HG02798 (cell line): ENCODE results near the gene PPME1.

ENCODE experiments used
- ATAC-seq: cut with Tn5 transposase; IDR thresholded peaks from one replicate; pipeline ENCODE4 v1.9.1; 2021; ENCODE audit warnings: mild to moderate bottlenecking; ENCODE audit not compliant: unreplicated experiment, poor library complexity

PPME1 gene

GRCh38 chr11:74272276-74272675 lies 101.2 kb downstream of the PPME1 start:
- ATAC-seq = no peak

- no peak for ATAC-seq
Measured at GRCh38 chr11:74276581-74276980, 105.5 kb downstream of the PPME1 start.

- ATAC-seq = no peak
Measured at GRCh38 chr11:74278103-74278502, 107.0 kb downstream of the PPME1 start.

GRCh38 chr11:74278721-74279161 lies 107.7 kb downstream of the PPME1 start:
- ATAC-seq = no peak

GRCh38 chr11:74279256-74279655 lies 108.2 kb downstream of the PPME1 start:
- ATAC-seq = no peak

GRCh38 chr11:74280494-74280893 lies 109.4 kb downstream of the PPME1 start:
- no peak for ATAC-seq

- no peak for ATAC-seq
Measured at GRCh38 chr11:74282421-74282820, 111.3 kb downstream of the PPME1 start.

- no peak for ATAC-seq
Measured at GRCh38 chr11:74282914-74283371, 111.9 kb downstream of the PPME1 start.

GRCh38 chr11:74283580-74284180 lies 112.6 kb downstream of the PPME1 start:
- ATAC-seq = no peak

- no peak for ATAC-seq
Measured at GRCh38 chr11:74284466-74284865, 113.4 kb downstream of the PPME1 start.

- no peak for ATAC-seq
Measured at GRCh38 chr11:74288161-74288560, 117.1 kb downstream of the PPME1 start.

- ATAC-seq = no peak
Measured at GRCh38 chr11:74288911-74289310, 117.8 kb downstream of the PPME1 start.

- ATAC-seq = no peak
Measured at GRCh38 chr11:74297484-74297883, 126.4 kb downstream of the PPME1 start.

- no peak for ATAC-seq
Measured at GRCh38 chr11:74299015-74299414, 127.9 kb downstream of the PPME1 start.
